IPS DF 4.7 (cell line): Measurements from ENCODE around the gene SYTL3.
"Not testable (repeated sequence)": the region's sequence is repeated elsewhere in the genome, so short reads cannot be mapped to it uniquely, and the experiment has no call there.

Source experiments
- DNase-seq: peaks from one replicate; pipeline ENCODE4 v3.0.0-alpha.2; 2013; ENCODE audit warnings: low spot score; ENCODE audit errors: extremely low read depth

Gene SYTL3

DNA sequence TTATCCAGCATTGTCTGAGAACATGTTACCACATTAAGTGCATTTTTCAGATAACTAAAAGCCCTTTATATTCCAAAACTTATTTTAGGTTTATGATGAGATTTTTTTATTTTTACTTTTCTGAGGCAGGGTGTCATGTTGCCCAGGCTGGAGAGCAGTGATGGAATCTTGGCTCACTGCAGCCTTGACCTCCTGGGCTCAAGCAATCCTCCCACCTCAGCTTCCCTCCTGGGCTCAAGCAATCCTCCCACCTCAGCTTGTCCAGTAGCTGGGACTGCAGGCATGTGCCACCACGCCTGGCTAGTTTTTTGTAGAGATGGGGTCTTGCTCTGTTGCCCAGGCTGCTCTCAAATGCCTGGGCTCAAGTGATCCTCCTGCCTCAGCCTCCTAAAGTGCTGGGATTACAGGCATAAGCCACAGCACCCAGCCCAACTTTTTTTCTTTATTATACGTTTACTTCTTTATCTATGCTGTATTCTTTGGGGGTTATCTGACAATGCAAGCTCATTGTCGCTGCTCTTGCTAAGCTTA lies 11.5 kb upstream of the SYTL3 start:
- no peak for DNase-seq

DNA sequence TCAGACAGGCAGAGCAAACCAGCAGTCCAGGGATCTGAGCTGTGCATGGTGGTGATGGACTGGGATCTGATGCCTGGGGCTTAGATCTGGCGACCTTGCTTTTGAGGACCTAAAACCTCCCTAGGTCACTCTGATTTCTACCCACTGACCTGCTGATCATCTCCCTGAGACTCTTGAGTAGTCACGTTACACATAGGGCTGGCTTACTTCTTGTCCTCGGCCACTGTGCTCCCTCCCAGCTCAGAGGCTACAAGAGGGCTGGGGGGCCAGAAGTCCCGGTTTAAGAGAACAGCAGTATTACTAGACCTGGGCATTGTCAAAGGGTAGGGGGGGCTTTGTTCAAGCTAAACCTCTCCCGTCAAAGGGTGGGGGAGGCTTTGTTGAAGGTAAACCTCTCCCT lies 10.8 kb upstream of the SYTL3 start:
- no peak for DNase-seq

DNA sequence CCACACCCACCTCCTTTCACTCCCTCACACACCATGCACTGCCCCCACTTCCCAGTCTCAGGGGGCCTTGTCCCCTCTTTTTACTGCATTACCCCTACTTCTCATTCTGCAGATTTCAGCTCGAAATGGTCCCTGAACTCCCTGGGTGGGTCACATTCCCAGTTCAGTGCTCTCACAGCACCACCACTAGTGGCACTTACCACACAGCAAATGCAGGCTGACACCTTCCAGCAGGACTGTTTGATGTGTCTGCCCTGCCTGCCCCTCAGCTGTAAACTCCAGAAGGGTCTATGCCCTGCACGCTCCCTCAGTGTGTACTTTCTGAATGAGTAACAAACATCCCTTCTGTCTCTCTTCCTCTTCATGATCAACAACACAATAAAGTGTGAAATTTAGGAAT lies 9.3 kb upstream of the SYTL3 start:
- no peak for DNase-seq

DNA sequence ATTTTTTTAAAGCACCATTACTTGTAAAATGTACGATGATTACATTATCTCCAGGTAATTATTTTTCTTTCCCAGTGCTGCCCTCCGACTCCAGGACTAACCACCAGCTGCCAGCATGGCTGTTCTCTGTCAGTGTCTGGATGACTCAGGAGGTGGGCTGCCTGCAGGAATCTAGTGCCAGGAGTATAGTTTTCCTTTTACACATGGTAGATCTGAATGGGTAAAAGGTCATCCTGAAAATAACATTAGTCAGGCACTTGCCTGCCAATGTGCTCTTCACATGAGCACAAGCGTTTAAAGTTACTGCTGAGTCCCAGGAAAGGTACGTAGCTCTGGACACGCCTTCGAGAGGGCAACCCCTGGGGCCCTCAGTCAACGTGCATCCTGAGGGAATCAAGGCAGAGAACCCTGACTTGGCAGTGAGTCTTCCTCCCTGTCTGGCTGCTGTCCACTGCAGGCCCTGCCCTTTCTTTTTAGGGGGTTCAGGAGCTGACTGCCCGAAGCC lies 7.7 kb upstream of the SYTL3 start:
- DNase-seq = no peak

DNA sequence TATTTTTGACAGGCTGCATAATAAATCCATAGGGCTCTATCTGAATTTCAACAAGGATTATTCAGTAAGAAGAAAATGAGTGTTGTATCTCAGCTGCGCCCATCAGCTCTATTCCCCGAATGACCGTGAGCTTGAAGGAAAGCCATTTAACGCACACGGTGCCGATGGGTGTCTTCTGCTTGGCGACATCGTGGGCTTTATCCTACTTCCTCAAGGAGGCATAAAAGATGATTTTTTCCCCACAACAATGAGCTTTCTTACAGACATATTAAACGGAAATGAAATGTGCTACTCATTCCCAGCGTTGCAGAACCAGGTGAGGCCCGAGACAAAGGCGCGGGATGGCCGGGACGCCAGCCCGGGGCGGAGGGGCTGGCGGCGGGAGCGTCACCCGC lies 6.0 kb upstream of the SYTL3 start:
- DNase-seq = no peak

DNA sequence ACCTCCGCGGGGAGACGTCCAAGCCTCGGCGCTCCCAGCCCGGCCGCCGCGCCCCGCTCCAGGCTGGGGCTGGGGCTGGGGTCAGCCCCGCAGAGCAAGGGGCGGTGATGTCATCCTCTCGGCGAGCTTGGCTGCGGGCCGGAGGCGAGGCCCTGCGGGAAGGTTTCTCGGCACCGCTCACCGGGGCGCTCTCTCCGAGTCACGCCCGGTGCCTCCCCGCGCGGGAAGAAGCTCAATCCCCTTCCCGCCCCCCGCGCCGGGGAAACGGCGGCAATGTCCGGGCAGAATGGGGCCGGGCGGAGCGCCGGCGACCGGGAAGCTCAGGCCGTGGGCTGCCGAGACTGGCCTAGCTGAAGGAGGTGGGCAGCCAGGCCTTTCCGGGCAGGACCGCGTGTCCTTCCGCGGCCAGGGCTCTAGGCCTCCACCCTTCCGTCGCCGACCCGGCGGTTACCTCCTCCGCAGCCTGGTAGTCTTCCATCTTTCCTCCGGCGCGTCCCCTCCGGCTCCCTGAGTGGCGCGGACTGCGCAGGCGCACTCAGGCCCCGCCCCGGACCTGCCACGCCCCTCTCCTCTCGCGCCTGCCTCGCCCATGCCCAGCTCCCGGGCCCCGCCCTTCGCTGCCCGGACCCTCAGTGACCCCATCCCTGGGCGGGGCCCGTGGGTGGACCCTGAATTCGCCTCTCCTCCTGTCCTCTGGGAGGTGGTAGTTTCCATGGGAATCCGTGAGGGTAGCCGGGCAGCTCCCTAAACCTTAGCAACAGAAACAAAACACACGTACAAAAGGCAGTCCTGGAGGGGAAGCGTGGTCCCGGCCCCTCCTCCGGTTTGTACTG lies 5.4 kb upstream of the SYTL3 start, which contains the start of gene DYNLT1:
Gene DYNLT1 (minus strand): TSS at position 513 of the 833 bp plus-strand sequence. CDS start 35 bp downstream, at position 478.
- peak; percentile 76 for DNase-seq

DNA sequence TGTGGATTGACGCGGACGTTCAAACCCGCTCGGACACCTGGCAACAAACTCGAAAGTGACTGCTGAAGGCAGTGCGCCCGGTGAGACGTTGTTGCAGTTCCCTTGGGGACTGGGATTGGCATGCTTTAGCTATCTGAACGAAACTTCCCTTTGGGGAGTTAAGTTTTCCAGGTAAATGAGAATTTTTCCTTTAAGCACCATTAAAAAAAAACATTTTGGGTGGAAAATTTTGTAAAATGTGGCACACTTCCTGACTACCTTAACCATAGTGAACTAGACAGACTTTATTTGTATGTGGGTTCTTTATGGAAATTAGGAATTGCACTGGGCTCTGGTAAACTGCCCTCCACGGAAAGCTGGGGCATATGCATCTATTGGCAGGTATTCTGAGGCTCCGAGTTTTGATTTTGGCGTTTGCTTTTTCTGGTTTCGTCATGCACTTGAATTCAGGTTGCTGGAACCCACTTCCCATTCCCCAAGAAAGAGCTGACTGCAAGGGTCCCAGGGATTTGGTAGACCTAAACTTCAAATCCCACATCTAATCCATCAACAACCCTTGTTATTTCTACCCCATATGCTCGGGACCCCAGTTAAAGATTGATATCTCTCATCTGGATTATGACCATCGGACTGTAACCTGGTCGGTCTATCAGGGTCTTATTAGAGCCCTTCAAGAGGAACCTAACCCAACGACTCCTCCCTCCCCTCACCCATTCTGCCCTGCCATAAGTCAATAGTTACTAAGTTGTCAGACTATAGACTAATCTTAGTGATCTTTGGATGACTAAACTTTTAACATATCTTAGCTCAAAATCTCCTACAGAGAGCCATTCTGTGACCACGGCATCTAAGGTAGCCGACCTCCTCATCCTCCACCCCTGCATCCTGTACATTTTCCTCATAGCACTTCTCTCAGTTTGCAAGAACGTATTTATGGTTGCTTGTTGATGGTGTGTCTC lies 4.5 kb upstream of the SYTL3 start:
- no peak for DNase-seq

DNA sequence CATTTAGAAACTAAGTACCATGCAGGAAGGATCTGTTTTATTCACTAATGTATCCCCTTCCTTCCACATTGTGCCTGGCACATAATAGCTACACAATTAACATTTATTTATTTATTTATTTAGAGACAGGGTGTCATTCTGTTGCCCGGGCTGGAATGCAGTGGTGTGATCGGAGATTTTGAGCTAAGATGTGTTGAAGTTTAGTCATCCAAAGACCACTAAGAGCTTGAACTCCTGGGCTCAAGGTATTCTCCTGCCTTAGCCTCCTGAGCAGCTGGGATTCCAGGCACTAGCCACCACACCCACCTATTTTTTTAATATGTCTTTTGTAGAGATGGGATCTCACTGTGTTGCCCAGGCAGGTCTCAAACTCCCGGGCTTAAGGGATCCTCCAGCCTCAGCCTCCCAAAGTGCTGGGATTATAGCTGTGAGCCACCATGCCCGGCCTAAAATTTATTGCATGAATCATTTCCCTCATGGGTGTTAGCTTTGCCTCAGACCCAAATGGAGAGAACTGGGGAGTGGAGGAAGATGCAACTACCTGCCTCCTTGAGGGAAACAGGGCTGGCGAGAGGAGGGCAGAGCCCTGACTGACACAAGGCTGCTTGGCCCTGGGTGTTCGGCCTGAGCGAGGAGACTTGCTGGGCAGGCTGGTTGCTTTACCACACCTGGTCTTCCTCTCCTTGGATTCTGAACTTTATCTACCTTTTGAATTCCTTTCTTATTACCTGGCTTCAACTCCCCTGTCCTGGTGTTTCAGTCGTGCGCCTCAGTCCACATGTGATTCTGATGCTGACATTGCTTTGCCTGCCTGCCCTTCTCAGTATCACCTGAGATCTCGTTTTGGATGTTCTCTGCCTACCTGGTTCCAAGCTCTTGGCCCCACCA lies 3.6 kb upstream of the SYTL3 start:
- no peak for DNase-seq

DNA sequence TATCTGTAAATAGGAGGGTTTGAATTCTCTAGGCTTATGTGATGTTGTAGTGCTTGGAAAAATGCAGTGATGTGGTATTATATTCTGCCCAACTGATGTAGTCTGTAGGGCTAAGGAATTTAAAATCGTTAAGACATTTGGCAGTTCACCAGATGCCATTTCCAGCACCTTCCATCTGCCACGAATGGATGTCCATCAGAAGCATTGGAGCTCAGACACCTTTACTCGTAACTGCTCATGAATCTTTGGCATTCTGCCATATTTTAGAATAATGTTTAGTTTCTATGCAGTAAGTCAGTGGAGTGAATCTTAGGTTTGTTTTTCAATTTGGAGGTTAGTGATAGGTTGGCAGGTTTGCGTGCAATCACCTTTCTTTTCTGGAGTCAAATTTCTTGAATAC lies 2.4 kb upstream of the SYTL3 start:
- no peak for DNase-seq

DNA sequence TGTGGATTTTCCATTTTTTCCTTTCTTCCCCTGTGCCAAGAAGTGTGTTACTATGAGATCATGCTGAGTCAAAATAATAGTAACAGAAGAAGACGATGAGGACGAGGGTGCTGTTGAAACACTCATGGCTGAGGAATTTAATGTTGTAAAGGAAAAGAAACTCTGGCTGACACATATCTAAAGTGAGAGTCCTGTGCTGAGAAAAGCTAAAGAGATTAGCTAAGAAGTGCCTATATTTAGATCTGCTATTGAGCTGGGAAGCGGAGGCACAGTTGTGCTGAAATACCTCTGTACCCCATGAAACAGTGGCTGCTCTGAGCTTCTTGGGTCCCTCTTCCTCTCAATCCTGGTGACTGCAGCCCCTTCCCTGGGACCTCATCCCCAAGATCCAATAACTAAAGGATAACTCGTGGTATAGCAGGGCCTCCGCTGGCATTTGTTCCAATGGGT lies 1.1 kb upstream of the SYTL3 start:
- DNase-seq = no peak

DNA sequence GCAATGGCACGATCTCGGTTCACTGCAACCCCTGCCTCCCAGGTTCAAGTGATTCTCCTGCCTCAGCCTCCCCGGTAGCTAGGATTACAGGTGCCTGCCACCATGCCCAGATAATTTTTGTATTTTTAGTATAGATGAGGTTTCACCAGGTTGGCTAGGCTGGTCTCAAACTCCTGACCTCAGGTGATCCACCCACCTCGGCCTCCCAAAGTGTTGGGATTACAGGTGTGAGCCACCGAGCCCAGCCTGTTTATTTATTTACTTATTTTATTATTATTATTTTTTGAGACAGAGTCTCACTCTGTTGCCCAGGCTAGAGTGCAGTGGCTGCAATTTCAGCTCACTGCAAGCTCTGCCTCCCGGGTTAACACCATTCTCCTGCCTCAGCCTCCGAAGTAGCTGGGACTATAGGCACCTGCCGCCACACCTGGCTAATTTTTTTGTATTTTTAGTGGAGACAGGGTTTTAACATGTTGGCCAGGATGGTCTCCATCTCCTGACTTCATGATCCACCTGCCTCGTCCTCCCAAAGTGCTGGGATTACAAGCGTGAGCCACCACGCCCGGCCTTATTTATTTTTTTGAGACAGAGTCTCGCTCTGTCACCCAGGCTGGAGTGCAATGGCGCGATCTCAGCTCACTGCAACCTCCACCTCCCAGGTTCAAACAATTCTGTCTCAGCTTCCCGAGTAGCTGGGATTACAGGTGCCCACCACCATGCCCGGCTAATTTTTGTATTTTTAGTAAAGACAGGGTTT lies 2.3 kb downstream of the SYTL3 start:
- not testable (repeated sequence) for DNase-seq

DNA sequence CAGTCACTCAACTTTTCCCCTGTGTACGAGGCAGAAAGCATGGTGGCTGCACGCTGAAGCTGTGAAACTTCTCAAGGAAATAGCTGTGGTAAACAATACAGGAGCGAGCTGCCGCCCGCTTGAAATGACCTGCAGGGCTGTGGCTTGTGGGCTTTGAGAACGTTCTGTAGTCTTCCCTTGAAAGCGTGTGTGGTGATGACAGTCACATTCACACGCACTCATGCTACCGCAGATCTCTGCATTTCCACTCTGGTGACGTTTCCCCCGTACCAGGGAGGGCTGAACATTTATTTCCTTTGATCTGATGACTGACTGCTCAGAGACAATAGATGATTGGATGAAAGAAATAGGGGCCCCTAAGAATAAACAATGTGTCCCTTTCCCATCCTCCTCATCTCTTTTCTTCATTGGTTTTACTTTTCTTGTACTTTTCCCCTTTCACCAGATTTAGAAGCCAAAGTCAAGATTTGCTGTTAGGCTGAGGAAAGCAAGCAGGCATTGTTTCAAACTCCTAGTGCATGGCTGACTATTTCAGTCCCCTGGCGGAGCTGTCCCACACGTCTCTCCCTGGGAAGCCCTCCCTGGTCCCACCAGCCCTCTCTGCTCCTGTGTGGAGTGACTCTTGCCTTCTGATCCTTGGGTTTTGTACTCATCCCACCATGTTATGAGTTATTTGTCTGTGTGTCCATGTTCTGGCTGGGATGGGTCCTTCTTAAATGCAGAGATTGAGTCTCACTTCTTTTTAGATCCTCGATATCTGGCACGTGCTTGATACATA lies 3.9 kb downstream of the SYTL3 start:
- DNase-seq = no peak

DNA sequence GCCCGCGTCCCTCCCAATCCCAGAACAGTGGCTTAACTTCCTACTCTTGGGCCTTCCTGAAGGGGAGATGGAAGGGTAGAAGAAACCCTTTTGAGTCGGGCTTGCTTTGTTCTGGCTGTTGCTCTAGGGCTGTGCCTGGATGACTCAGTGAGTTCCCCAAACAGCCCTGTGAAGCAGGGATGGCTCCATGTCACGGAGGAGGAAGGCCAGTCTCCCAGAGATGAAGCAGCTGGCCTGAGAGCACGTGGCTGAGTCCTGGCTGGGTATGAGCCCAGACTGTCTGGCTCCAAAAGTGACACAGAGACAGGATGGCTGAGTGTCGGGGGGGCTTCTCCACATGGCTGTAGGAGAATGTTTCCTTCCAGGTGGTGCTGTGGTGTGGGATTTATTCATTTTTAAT lies 4.6 kb downstream of the SYTL3 start:
- DNase-seq = no peak

DNA sequence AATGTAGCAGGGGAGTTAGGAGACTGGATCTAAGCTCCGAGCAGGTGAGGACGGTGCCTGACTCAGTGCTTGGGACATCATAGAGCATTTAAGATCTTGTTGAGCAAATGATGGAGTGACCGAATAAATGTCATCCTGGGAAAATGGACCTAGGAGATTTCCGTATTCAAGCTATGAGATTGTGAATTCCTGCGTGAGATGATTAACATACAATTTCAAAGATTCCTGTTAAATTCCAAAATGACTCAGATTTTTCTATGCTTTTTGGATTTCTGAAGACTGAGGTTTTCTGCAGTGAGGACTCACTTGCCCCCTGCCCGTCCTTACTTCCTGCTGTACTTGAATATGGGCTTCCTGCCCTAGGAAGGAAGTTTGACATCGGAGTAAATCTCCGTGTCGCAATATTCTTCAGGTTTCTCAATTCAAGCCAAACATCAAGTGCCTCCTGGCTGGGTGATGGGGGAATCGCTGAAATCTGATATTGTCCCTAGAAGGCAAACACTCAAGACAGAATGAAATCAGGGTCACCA lies 5.2 kb downstream of the SYTL3 start:
- DNase-seq = no peak

DNA sequence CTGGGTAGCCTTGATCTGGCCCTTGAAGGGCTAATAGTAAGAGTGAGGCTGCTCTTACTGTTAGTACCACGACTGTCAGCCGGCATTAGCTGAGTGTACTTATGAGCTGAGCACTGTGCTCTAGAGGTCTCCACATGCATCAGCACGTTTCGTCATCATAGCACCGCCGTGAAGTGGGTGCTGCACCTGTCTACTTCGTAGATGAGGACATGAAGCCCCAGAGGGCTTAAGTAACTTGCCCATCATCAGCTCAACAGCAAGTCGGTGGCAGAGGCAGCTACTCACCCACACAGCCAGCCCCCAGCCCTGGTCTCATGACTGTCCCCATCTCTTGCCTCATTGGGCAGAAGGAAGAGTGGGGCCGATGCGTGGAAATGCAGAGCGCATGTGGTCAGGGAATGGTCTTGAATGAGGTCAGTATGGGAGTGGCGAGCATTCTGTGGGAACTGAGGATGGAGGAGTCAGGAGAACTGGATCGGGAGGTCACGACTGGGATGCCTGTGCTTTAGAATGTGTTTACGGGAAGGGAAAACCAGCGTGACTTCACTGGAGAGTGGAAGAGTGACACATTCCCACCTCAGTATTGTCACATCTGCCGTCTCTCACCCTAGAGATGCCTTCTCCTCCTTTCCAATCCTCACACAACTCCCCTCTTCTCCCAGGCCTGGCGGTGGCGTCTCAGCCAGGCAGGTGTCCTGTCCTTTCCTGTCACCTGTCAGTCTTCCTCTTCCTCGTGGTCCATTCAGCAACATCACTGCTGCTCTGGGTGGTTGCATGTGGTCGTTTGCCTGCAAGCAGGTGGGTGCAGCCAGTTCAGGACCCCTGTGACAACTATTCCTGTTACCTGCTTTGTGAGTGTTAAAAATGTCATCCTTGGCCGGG lies 6.0 kb downstream of the SYTL3 start:
- DNase-seq = no peak

DNA sequence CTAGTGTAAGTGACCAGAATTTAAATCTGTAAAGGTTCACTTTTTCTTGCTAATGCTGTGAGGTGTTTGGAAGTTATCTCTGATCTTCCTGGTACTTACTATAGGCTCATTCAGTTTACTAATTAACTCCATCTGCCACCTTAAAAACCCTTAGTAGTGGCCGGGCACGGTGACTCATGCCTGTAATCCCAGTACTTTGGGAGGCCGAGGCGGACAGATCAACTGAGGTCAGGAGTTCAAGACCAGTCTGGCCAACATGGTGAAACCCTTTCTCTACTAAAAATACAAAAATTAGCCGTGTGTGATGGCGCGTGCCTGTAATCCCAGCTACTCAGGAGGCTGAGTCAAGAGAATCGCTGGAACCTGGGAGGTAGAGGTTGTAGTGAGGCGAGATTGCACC lies 7.1 kb downstream of the SYTL3 start:
- DNase-seq = not testable (repeated sequence)

DNA sequence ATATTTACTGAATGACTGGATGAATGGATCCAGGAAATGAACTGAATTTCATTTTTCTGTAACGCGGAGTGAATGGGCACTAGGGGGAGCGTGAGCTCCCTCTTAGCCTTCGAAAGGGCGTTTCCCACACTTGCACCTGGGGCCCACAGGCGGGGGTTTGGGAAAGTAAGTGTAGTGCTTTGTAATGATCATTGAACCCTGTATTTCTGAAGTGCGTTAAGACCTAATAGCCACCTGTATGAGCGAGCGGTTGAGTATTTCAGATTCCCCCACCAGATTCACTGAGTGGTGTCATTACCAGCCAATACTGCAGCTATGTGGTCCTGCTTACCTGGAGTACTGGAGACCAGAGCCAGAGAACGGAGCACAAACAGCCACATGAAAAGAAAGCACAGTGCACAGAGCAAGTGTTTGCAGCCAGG lies 10.5 kb downstream of the SYTL3 start:
- no peak for DNase-seq

DNA sequence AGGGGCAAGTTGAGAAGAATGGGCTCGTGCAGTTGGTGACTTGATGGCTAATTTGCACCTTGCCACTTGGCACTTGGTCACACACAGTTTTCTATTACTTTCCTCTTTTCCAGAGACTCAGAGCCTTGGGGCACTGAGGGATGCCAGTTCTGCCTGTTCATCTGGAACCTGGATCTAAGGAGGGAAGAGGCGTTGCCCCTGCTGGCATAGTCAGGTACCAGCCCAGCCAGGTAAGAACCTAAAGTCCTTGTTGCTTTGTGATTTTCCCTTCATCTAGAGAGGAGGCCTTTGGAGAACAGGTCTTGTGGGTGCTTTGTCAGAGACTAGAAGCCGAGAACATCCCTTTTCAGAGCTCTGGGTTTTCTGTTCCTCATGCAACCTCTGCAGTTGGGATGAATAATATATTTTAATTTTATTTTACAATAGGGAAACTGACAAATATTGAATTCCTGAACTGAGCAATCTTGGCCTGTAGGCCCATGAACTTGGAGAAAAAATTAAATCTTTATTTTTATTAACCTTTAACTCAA lies 11.4 kb downstream of the SYTL3 start:
- DNase-seq = no peak
